Thyroid gland (tissue), 4 donors: ENCODE measurements around the gene MAL. TPM values are rescaled to one million over a fixed set of nuclear protein-coding genes. Genes with fewer than 3 reads are reported as not detected.

Source experiments
- DNase-seq, 2 donors: peaks; one replicate each; pipeline ENCODE4 v3.0.0-alpha.2; 2019
- H3K27ac ChIP-seq, 3 donors: fragments of 200-600 bp; sonication (generic); 1 replicate in 2 of 3; 2 replicates in 1 of 3; pipeline ENCODE4 v1.5.1; 2016 to 2019; ENCODE audit warnings: mild to moderate bottlenecking in 1 of 3, moderate library complexity in 1 of 3
- H3K27me3 ChIP-seq: fragments of 200-600 bp; sonication (generic); one replicate; pipeline ENCODE4 v1.5.1; 2019
- H3K36me3 ChIP-seq, 2 donors: fragments of 200-600 bp; sonication (generic); one replicate each; pipeline ENCODE4 v1.5.1; 2016 to 2019
- H3K4me1 ChIP-seq, 2 donors: fragments of 200-600 bp; sonication (generic); one replicate each; pipeline ENCODE4 v1.5.1; 2017 to 2019
- H3K4me3 ChIP-seq, 3 donors: fragments of 200-600 bp; sonication (generic); replicated peaks in 1 of 3; 1 replicate in 2 of 3; 2 replicates in 1 of 3; pipeline ENCODE4 v1.5.1; 2016; ENCODE audit warnings: mild to moderate bottlenecking in 1 of 3
- H3K9me3 ChIP-seq: fragments of 200-600 bp; sonication (generic); one replicate; pipeline ENCODE4 v1.5.1; 2017
- CTCF ChIP-seq, 6 experiments: fragments of 200-600 bp in 3 of 6; fragments of 450-650 bp in 3 of 6; sonication (generic) in 3 of 6; IDR thresholded peaks; one replicate each; pipeline ENCODE4 v1.5.1; 2016 to 2019; ENCODE audit warnings: antibody characterized with exemption in 6 of 6, mild to moderate bottlenecking in 2 of 6, inconsistent platforms in 1 of 6, moderate library complexity in 1 of 6
- POLR2A ChIP-seq, 2 donors: fragments of 450-650 bp; IDR thresholded peaks; one replicate each; pipeline ENCODE4 v1.6.1; 2017; ENCODE audit warnings: antibody characterized with exemption in 2 of 2, mild to moderate bottlenecking in 2 of 2, moderate library complexity in 1 of 2
- WGBS, 2 donors: methylation state at CpG; one replicate each; pipeline ENCODE4 v1.1.5; 2017; 5-methylcytosine and 5-hydroxymethylcytosine counted together
- intact Hi-C: fragments of 100-400 bp; cut with DNase I; formaldehyde crosslinking; loops from one replicate; pipeline ENCODE4 v1.15.1; 2023
- total RNA-seq, 4 donors: library from RNA; depleted of rRNA; stranded (reverse); fragments of >200 nt; gene quantifications; one replicate each; pipeline ENCODE4 v1.2.3, GENCODE V29; 2016

Gene MAL
- total RNA-seq, 4 donors from 2014 or later, result 5.6 to 19.3 (median 13.3) TPM

DNA sequence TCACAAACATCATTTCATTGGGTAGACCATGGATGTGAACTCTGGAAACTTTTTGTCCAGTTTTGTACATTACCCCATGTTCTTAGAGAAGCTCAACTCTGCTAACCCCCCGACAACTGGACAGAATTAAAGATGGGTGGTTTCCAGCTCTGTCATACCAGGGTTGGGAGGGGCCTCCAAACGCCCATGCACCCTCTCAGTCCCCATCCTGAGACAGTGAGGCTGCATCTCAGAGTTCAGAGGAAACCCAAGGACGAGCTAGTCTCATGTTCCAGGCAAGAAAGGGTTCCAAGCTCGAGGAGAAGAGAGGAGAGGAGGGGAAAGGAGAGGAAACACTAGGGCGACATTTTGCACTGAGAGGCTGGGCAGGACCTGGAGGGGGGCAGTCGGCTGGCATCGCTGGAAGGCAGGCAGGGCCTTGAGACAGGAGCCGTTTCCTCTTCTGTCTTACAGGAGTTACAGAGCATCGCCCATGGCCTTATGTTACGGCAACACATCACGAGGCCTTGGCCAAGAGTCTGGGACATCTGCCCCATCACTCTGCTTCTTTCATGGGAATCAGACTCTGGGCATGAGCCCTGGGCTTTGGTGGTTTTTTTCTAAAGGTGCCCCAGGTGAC lies 16.4 kb downstream of the MAL start:
- no peak overlapping the region for H3K4me3 ChIP-seq
- no peaks in the 10 kb centered on the region for H3K9me3 ChIP-seq
- H3K27ac ChIP-seq, result no peak overlapping the region
- peaks cover 12% of the 10 kb centered on the region in 2 donors for H3K4me1 ChIP-seq
- intact Hi-C loops, result no loop called here
- no peaks in the 10 kb centered on the region for H3K27me3 ChIP-seq
- WGBS, 2 donors, result 85 to 90% methylated on average over 11 of the region's 11 CpGs
- TF ChIP-seq POLR2A (IDR thresholded peaks at IDR 0.05), result no peak
- TF ChIP-seq CTCF (IDR thresholded peaks at IDR 0.05), result no peak
- H3K36me3 ChIP-seq, result no peaks in the 10 kb centered on the region
- DNase-seq, result no peak

DNA sequence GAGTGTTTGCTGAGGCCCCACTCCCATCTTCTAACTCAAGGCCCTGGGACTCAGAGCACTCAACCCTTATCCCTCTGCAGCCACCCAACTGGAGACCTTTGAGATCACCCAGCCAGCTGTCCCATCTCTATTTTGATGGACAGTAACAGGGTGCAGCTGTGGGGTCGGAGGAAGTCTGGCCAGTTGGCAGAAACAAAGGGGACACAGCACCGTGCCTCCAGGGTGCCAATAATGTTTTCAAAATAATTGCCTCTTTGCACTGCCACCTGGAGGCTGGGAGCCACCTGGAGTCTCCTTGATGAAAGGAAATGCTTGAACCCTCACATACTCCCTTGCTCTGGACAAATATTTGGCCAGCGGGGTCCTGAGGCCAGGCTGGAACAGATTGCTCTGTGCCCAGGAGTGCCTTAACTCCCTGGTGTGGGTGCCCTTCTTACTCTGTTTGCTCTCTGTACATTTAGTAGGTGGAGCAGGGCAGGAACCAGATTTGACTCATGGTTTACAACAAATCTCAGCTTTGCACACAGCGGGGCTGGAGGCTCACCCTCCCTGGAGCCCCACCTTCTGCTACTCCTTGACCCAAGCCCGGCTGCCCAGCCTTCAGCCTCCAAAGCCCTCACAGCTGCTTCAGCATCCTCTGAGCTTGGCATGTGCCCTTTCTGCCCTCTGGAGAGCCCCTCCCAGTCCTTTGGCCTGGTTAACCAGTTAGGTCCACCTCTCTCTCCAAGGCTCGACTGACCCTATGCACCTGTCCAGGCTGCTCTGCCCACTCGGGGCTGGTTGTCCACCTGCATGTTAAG lies 17.2 kb downstream of the MAL start:
- intact Hi-C loops, result no loop called here
- Histone ChIP-seq H3K36me3 (no peaks in the 10 kb centered on the region), H3K4me1 (peaks cover 14 to 16% of the 10 kb centered on the region in 2 donors), H3K4me3 (no peak overlapping the region), H3K27ac (peak overlapping the region; percentile 69 to 98 (median 90)), H3K9me3 (no peaks in the 10 kb centered on the region), H3K27me3 (no peaks in the 10 kb centered on the region)
- TF ChIP-seq CTCF (IDR thresholded peaks at IDR 0.05) (no peak), POLR2A (IDR thresholded peaks at IDR 0.05) (no peak)
- peak in 1 of 2 donors; percentile 29 for DNase-seq
- 46 to 58% methylated on average over 6 to 7 of the region's 7 CpGs for WGBS, 2 donors

DNA sequence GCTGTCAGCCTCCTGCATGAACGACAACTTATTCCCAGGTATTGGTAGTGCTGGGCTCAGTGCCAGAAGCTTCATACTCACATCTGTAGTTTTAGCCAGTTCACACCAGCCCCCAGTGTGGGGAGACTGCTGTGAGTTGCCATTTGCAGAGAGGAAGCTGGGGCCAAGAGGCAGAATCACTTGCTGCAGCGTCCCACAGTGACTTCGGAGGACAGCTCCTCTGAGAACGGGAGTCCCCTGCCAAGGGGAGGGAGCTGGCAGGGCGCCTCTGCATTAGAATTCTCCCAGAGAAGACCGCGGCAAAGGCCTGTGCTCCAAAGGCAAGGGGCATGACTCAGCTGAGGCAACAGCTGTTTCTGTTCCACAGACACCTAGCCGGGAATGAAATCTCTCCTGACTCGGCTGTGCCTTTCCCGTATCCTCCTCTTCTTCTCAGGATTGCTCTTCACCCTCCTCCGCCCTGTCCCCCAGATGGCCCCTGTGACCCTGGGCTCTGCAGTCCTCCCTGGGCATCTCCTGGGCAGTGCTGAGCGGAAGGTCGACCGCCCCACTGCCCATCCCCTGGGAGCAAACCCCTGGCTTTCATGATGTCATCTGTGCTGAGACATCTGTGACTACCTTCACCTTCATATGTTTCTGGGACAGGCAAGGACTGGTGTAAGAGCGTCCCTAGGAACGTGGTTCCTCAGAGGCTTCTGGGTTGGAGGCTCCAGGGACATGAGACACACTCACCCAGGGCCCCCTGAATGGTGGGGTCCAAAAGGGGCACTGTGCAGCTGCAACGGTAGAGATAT lies 18.0 kb downstream of the MAL start:
- peak overlapping the region; percentile 69 to 98 (median 90) for H3K27ac ChIP-seq
- TF ChIP-seq CTCF (IDR thresholded peaks at IDR 0.05) (no peak), POLR2A (IDR thresholded peaks at IDR 0.05) (peak in 1 of 2 donors; percentile 38)
- H3K9me3 ChIP-seq, result no peaks in the 10 kb centered on the region
- H3K4me3 ChIP-seq, result no peak overlapping the region
- H3K36me3 ChIP-seq, result no peaks in the 10 kb centered on the region
- peaks cover 23 to 24% of the 10 kb centered on the region in 2 donors for H3K4me1 ChIP-seq
- intact Hi-C loops, result no loop called here
- 39 to 44% methylated on average over 14 to 17 of the region's 17 CpGs for WGBS, 2 donors
- H3K27me3 ChIP-seq, result no peaks in the 10 kb centered on the region
- peak; percentile 97 to 99 for DNase-seq

GRCh38 chr2:95044601-95045000 lies 19.1 kb downstream of the MAL start:
- WGBS, 2 donors, result 79 to 90% methylated on average over 4 to 5 of the region's 5 CpGs
- no peaks in the 10 kb centered on the region for H3K27me3 ChIP-seq
- intact Hi-C loops, result no loop called here
- H3K4me1 ChIP-seq, result peaks cover 28 to 32% of the 10 kb centered on the region in 2 donors
- H3K9me3 ChIP-seq, result no peaks in the 10 kb centered on the region
- TF ChIP-seq CTCF (IDR thresholded peaks at IDR 0.05), result no peak
- no peak for TF ChIP-seq POLR2A (IDR thresholded peaks at IDR 0.05)
- DNase-seq, result no peak
- H3K36me3 ChIP-seq, result no peaks in the 10 kb centered on the region
- H3K27ac ChIP-seq, result peak overlapping the region in 1 of 3 donors; percentile 90
- H3K4me3 ChIP-seq, result no peak overlapping the region
